H1 (cell line): ENCODE measurements around the gene PSME1. TPM values are rescaled to one million over a fixed set of nuclear protein-coding genes. Genes with fewer than 3 reads are reported as not detected.

Experiments used
- ASH2L ChIP-seq: fragments of 200-600, 300-600 bp; sonication (generic); IDR thresholded peaks from one replicate; pipeline ENCODE4 v1.7.1; 2017; ENCODE audit warnings: low read length
- CHD1 ChIP-seq: IDR thresholded peaks from 2 replicates; pipeline ENCODE4 v1.6.1; 2012; ENCODE audit warnings: low read depth, low read length, improper control_type of control experiment
- CREB1 ChIP-seq: IDR thresholded peaks from 2 replicates; pipeline ENCODE4 v1.6.1; 2012; ENCODE audit warnings: inconsistent platforms
- CTBP2 ChIP-seq: IDR thresholded peaks from 2 replicates; pipeline ENCODE4 v1.7.0; 2011; ENCODE audit warnings: borderline replicate concordance, mild to moderate bottlenecking, moderate library complexity, mixed read lengths, low read length; ENCODE audit not compliant: insufficient read depth, insufficient read length
- EZH2 ChIP-seq: fragments of 200-600 bp; sonication (generic); IDR thresholded peaks from 2 replicates; pipeline ENCODE4 v1.7.1; 2012; ENCODE audit warnings: low read depth, mild to moderate bottlenecking, moderate library complexity, low read length, inconsistent platforms; ENCODE audit not compliant: severe bottlenecking
- GABPA ChIP-seq: IDR thresholded peaks from 2 replicates; pipeline ENCODE4 v1.6.1; 2011; ENCODE audit warnings: mild to moderate bottlenecking, low read length, moderate library complexity, borderline replicate concordance; ENCODE audit not compliant: insufficient read depth
- JUN ChIP-seq: IDR thresholded peaks from 2 replicates; pipeline ENCODE4 v1.6.1; 2011; ENCODE audit warnings: low read depth, mild to moderate bottlenecking, improper control_type of control experiment, low read length
- KDM1A ChIP-seq: fragments of 200-600, 300-600 bp; sonication (generic); IDR thresholded peaks from 2 replicates; pipeline ENCODE4 v1.7.1; 2016; ENCODE audit warnings: mild to moderate bottlenecking, low read length, borderline replicate concordance
- KDM4A ChIP-seq: IDR thresholded peaks from one replicate; pipeline ENCODE4 v1.7.1; 2012; ENCODE audit warnings: low read depth, mild to moderate bottlenecking, moderate library complexity, low read length, inconsistent platforms; ENCODE audit not compliant: severe bottlenecking
- NRF1 ChIP-seq: IDR thresholded peaks from 2 replicates; pipeline ENCODE4 v1.6.1; 2011; ENCODE audit warnings: mild to moderate bottlenecking, low read depth, low read length, improper control_type of control experiment
- POLR2A ChIP-seq, 2 experiments: IDR thresholded peaks; 1 replicate in 1 of 2; 2 replicates in 1 of 2; pipeline ENCODE4 v1.6.1; 2011; ENCODE audit warnings: low read depth in 2 of 2, low read length in 2 of 2, mild to moderate bottlenecking in 2 of 2; ENCODE audit errors: control extremely low read depth in 1 of 2
- RAD21 ChIP-seq, 2 experiments: IDR thresholded peaks in 1 of 2; conservative IDR thresholded peaks in 1 of 2; 2 replicates each; pipeline ENCODE4 v1.6.1; 2011; ENCODE audit warnings: low read depth in 2 of 2, low read length in 2 of 2, improper control_type of control experiment in 1 of 2, inconsistent platforms in 1 of 2, mild to moderate bottlenecking in 1 of 2, moderate library complexity in 1 of 2
- SIN3A ChIP-seq, 2 experiments: IDR thresholded peaks in 1 of 2; conservative IDR thresholded peaks in 1 of 2; 2 replicates each; pipeline ENCODE4 v1.6.1; 2011 to 2012; ENCODE audit warnings: low read length in 2 of 2, improper control_type of control experiment in 1 of 2, low read depth in 1 of 2, mild to moderate bottlenecking in 1 of 2
- SIX5 ChIP-seq: IDR thresholded peaks from 2 replicates; pipeline ENCODE4 v1.6.1; 2011; ENCODE audit warnings: mild to moderate bottlenecking, low read depth, low read length
- SP4 ChIP-seq: IDR thresholded peaks from 2 replicates; pipeline ENCODE4 v1.6.1; 2012; ENCODE audit warnings: low read length, inconsistent platforms
- SRF ChIP-seq: IDR thresholded peaks from 2 replicates; pipeline ENCODE4 v1.6.1; 2011; ENCODE audit warnings: mild to moderate bottlenecking, low read depth, low read length, moderate library complexity
- SUZ12 ChIP-seq: fragments of 200-600 bp; sonication (generic); IDR thresholded peaks from 2 replicates; pipeline ENCODE4 v1.6.1; 2012; ENCODE audit warnings: mild to moderate bottlenecking, inconsistent platforms, low read length, moderate library complexity, mixed read lengths
- TBP ChIP-seq: IDR thresholded peaks from 2 replicates; pipeline ENCODE4 v1.6.1; 2011; ENCODE audit warnings: low read depth, low read length, improper control_type of control experiment
- YY1 ChIP-seq: IDR thresholded peaks from 2 replicates; pipeline ENCODE4 v1.6.1; 2011; ENCODE audit warnings: low read depth, mild to moderate bottlenecking, low read length
- polyA plus RNA-seq, 7 experiments: library from polyadenylated mRNA; depleted of rRNA in 3 of 7; stranded (reverse) in 5 of 7; unstranded in 2 of 7; fragments of >200 nt in 5 of 7; fragments of 200-250 nt in 2 of 7; gene quantifications; 1 replicate in 5 of 7; 2 replicates in 1 of 7; 4 replicates in 1 of 7; pipeline versions ENCODE4 v1.2.1 to v1.2.3, GENCODE V29; 2011 to 2013; ENCODE audit warnings: missing spikeins in 2 of 7, mixed read lengths in 2 of 7
- total RNA-seq: library from RNA; stranded (reverse); fragmentation: NEBNext Ultra II Directional; extraction: Animal tissue kit (Norgen Biotek cat#: 25700); gene quantifications from 2 replicates; pipeline ENCODE4 v1.2.1, GENCODE V29; 2021
- TF ChIP-seq, protein P1 (sequence below), 3 experiments: IDR thresholded peaks; 1 replicate in 2 of 3; 2 replicates in 1 of 3; pipeline versions ENCODE4 v1.5.1 to v1.6.1; 2011; ENCODE audit warnings: low read length in 3 of 3, mild to moderate bottlenecking in 3 of 3, inconsistent platforms in 2 of 3, low read depth in 1 of 3, moderate library complexity in 1 of 3; ENCODE audit not compliant: insufficient read depth in 1 of 3; ENCODE audit errors: control extremely low read depth in 1 of 3
- TF ChIP-seq, protein P2 (sequence below): IDR thresholded peaks from 2 replicates; pipeline ENCODE4 v1.6.1; 2011; ENCODE audit warnings: low read depth, mild to moderate bottlenecking, low read length; ENCODE audit not compliant: insufficient read depth

The PSME1 gene
- total and polyA plus RNA-seq, 2 of the 8 experiments (the other 6 are each of a cell fraction or from before 2014, with no cell fraction given), result 74.9 to 85.9 TPM

GRCh38 chr14:24095271-24096068 lies 40.5 kb upstream of the PSME1 start (continued):
- no peak for TF ChIP-seq YY1
- no peak for TF ChIP-seq SRF
- TF ChIP-seq JUN, result no peak
- TF ChIP-seq SIX5, result no peak
- TF ChIP-seq TBP, result peak; percentile 89
- no peak for TF ChIP-seq EZH2
- no peak for TF ChIP-seq NRF1
- no peak for TF ChIP-seq KDM1A
- no peak for TF ChIP-seq SP4
- no peak; a peak in 1 of 4 replicates for TF ChIP-seq SIN3A (conservative IDR thresholded peaks at IDR 0.05 in 1 of 2, IDR thresholded peaks at IDR 0.05 in 1 of 2; ENCODE audit: low read depth in 1 of 2, low read length in 2 of 2)
- no peak for TF ChIP-seq RAD21 (IDR thresholded peaks at IDR 0.05 in 1 of 2, conservative IDR thresholded peaks at IDR 0.05 in 1 of 2; ENCODE audit: low read depth in 2 of 2, low read length in 2 of 2)
- no peak for TF ChIP-seq GABPA
- no peak for TF ChIP-seq CTBP2
- TF ChIP-seq, protein P1, sequence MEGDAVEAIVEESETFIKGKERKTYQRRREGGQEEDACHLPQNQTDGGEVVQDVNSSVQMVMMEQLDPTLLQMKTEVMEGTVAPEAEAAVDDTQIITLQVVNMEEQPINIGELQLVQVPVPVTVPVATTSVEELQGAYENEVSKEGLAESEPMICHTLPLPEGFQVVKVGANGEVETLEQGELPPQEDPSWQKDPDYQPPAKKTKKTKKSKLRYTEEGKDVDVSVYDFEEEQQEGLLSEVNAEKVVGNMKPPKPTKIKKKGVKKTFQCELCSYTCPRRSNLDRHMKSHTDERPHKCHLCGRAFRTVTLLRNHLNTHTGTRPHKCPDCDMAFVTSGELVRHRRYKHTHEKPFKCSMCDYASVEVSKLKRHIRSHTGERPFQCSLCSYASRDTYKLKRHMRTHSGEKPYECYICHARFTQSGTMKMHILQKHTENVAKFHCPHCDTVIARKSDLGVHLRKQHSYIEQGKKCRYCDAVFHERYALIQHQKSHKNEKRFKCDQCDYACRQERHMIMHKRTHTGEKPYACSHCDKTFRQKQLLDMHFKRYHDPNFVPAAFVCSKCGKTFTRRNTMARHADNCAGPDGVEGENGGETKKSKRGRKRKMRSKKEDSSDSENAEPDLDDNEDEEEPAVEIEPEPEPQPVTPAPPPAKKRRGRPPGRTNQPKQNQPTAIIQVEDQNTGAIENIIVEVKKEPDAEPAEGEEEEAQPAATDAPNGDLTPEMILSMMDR (IDR thresholded peaks at IDR 0.05; ENCODE audit: control extremely low read depth in 1 of 3, insufficient read depth in 1 of 3, low read depth in 1 of 3, low read length in 3 of 3), result no peak
- no peak for TF ChIP-seq CHD1
- no peak for TF ChIP-seq SUZ12
- TF ChIP-seq ASH2L, result no peak
- peak; percentile 84 to 93 for TF ChIP-seq POLR2A (IDR thresholded peaks at IDR 0.05; ENCODE audit: control extremely low read depth in 1 of 2, low read depth in 2 of 2, low read length in 2 of 2)
- TF ChIP-seq, protein P2, sequence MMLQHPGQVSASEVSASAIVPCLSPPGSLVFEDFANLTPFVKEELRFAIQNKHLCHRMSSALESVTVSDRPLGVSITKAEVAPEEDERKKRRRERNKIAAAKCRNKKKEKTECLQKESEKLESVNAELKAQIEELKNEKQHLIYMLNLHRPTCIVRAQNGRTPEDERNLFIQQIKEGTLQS, result 0 out of 2 replicates have a peak, but pooled peaks have one; percentile 43
- no peak for TF ChIP-seq CREB1
- TF ChIP-seq KDM4A, result no peak
